GM21825 (cell line): Measurements from ENCODE around the gene NARS2.

Source experiments
- ATAC-seq: cut with Tn5 transposase; IDR thresholded peaks from one replicate; pipeline ENCODE4 v1.9.1; 2021; ENCODE audit warnings: mild to moderate bottlenecking, moderate library complexity; ENCODE audit not compliant: unreplicated experiment

NARS2 gene

GRCh38 chr11:78386215-78386941, 188.3 kb downstream of the NARS2 start:
- no peak for ATAC-seq
